GM20000 (cell line): ENCODE data around the gene SS18.

Experiments
- DNase-seq: peaks from one replicate; pipeline ENCODE4 v3.0.0; 2012; ENCODE audit warnings: low spot score
- CTCF ChIP-seq: IDR thresholded peaks from 2 replicates; pipeline ENCODE4 v1.5.1; 2012; ENCODE audit warnings: mild to moderate bottlenecking, control low read depth; ENCODE audit errors: extremely low read depth, missing control alignments

SS18 gene

GRCh38 chr18:25983730-25984129, 106.7 kb downstream of the SS18 start:
- DNase-seq, result no peak
- TF ChIP-seq CTCF, result no peak

DNA sequence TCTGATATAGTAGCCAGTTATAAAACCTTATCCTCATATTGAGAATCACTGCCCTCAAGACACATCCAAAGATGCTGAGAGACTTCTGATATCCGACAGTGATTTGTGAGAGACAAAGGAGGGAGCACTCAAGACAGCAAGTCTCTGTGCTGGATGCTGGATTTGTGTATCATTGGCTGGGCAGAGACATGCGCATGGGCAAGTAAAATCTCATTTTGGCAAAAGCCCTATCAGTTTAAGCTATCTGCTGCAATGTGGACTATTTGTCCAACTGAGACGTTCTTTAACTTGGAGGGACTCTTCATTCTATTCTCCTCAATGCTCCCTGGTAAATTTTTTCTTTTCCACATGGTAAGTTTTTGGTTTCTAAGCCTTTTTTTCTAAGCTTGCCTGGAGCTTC, 107.5 kb downstream of the SS18 start:
- no peak for TF ChIP-seq CTCF
- no peak for DNase-seq

DNA sequence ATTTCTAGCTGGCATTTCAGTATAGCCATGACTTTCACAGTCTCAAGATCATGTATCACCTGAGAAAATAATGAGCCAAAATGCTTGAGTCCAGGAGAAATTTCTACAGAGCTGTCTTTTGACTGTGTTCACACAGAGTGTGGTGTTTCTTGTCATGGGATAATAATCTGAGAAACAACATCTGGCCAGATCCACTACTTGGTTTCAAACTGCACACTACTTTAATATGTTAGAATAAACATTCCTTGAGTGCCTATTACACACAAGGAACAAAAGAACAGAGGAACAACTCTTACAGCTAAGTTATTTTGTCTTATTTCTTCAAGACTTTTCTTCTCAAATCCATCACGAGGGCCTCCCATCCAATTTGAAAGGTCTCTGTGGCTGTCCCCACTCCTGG, 108.3 kb downstream of the SS18 start:
- DNase-seq, result no peak
- no peak for TF ChIP-seq CTCF

DNA sequence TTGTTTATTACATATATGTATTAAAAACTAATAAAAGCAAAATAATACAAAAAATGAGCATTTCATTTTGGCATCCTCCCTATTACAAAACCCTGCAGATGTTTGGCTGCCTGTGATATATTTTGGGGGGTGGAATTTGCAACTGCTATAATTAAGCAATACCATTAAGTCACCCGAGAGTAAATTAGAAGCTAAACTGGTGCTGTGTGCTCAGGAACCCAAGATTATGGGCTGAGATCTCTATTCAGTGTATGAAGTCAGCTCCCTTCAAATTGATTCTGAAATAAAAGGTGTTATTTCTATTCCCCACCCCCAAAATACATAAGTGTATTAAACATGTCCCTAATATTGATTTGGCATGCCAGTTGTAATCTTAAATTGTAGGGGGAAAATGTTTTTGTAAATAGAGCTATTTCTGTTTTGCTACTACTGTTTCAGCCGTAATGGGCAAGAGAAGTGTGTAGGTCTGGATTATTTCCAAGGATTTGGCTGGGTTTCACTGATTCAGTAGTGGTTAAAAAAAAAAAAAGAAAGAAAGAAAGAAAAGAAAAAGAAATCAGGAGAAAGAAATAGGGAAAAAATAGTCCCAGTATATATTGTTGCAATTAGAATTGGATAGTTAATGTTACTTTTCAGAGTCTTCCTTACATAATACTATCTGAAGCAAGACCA, 110.9 kb downstream of the SS18 start:
- DNase-seq, result no peak
- no peak for TF ChIP-seq CTCF

DNA sequence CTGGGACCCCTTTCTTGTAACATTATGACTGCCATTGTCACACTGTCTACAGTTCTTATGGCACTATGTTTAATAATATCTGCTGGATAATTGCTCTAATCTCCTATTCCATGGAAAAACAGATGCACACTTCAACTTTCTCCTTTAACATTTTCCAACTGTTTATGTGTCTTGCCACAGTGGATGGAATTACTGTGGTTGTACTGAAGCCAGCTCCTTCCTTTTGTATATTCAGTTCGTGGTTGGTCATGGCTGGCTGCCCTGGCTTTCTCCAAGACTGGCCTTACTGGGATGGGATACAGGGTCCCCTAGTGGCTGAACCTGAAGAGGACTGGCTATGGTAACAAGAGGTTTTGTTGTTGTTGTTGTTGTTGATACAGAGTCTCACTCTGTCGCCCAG, 113.9 kb downstream of the SS18 start:
- no peak for DNase-seq
- no peak for TF ChIP-seq CTCF

DNA sequence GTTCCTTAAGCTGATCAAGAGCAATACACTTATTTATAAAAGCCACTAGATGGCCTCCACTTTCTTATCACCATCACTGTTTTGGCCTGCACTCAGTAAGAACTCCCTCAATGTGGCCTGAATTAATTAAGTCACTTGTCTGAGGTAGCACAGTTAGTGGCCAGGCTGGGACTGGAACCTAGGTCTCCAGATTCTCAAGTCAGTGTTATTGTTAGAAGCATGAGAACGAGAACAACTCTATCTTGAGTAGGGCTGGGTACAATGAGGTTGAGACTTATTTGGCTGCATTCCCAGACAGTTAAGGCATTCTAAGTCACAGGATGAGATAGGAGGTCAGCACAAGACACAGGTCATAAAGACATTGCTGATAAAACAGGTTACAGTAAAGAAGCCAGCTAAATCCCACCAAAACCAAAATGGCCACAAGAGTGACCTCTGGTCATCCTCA, 115.8 kb downstream of the SS18 start:
- DNase-seq, result no peak
- no peak for TF ChIP-seq CTCF
